Upper lobe of left lung (tissue), 6 donors: ENCODE results near the gene KLK15. TPM values are rescaled to one million over a fixed set of nuclear protein-coding genes. Genes with fewer than 3 reads are reported as not detected.

Experiments
- ATAC-seq, 2 donors: fragments of 200-7000 bp; cut with Tn5 transposase; one replicate each; pipeline ENCODE4 v1.9.1; 2022; ENCODE audit warnings: mild to moderate bottlenecking in 2 of 2, moderate library complexity in 2 of 2; ENCODE audit not compliant: low FRiP score in 2 of 2
- DNase-seq, 2 donors: peaks; one replicate each; pipeline ENCODE4 v3.0.0-alpha.2; 2019 to 2020
- H3K27ac ChIP-seq, 4 donors: fragments of 200-600 bp; sonication (generic); one replicate each; pipeline ENCODE4 v1.5.1; 2016 to 2019
- H3K27me3 ChIP-seq, 4 donors: fragments of 200-600 bp; sonication (generic); one replicate each; pipeline ENCODE4 v1.5.1; 2017 to 2019
- H3K36me3 ChIP-seq, 4 donors: fragments of 200-600 bp; sonication (generic); one replicate each; pipeline ENCODE4 v1.5.1; 2016 to 2019
- H3K4me1 ChIP-seq, 4 donors: fragments of 200-600 bp; sonication (generic); one replicate each; pipeline ENCODE4 v1.5.1; 2018 to 2019
- H3K4me3 ChIP-seq, 4 donors: fragments of 200-600 bp; sonication (generic); one replicate each; pipeline ENCODE4 v1.5.1; 2017 to 2019; ENCODE audit warnings: mild to moderate bottlenecking in 2 of 4, moderate library complexity in 1 of 4
- H3K9me3 ChIP-seq, 4 donors: fragments of 200-600 bp; sonication (generic); one replicate each; pipeline ENCODE4 v1.5.1; 2018 to 2019
- CTCF ChIP-seq, 6 experiments: fragments of 450-650 bp in 4 of 6; fragments of 200-600 bp in 2 of 6; sonication (generic) in 2 of 6; IDR thresholded peaks; one replicate each; pipeline ENCODE4 v1.5.1; 2016 to 2019; ENCODE audit warnings: antibody characterized with exemption in 6 of 6
- EP300 ChIP-seq, 4 donors: sonication (generic); formaldehyde crosslinking; IDR thresholded peaks; one replicate each; pipeline ENCODE4 v1.5.1; 2017; ENCODE audit warnings: antibody characterized with exemption in 4 of 4, control low read depth in 2 of 4
- POLR2A ChIP-seq, 4 donors: fragments of 450-650 bp; IDR thresholded peaks; one replicate each; pipeline ENCODE4 v1.5.1; 2016 to 2017; ENCODE audit warnings: antibody characterized with exemption in 4 of 4, mild to moderate bottlenecking in 2 of 4
- POLR2AphosphoS5 ChIP-seq, 2 donors: sonication (generic); formaldehyde crosslinking; IDR thresholded peaks; one replicate each; pipeline ENCODE4 v1.5.1; 2017; ENCODE audit warnings: antibody characterized with exemption in 2 of 2
- WGBS, 2 donors: methylation state at CpG; one replicate each; pipeline ENCODE4 v1.1.5; 2017 to 2018; 5-methylcytosine and 5-hydroxymethylcytosine counted together
- total RNA-seq, 6 donors: library from RNA; depleted of rRNA in 4 of 6; stranded (reverse); fragments of >200 nt in 4 of 6; gene quantifications; one replicate each; pipeline versions ENCODE4 v1.1.0 to v1.2.1, GENCODE V29; 2016 to 2021
- donor health status: DM: no; HTN: no; CAD: no; lungs with moderate emphysema.
- donor health status: DM: no; HTN: yes; CAD: no; lungs with severe emphysema.

Gene KLK15
- total RNA-seq, 6 donors from 2014 or later: not detected

DNA sequence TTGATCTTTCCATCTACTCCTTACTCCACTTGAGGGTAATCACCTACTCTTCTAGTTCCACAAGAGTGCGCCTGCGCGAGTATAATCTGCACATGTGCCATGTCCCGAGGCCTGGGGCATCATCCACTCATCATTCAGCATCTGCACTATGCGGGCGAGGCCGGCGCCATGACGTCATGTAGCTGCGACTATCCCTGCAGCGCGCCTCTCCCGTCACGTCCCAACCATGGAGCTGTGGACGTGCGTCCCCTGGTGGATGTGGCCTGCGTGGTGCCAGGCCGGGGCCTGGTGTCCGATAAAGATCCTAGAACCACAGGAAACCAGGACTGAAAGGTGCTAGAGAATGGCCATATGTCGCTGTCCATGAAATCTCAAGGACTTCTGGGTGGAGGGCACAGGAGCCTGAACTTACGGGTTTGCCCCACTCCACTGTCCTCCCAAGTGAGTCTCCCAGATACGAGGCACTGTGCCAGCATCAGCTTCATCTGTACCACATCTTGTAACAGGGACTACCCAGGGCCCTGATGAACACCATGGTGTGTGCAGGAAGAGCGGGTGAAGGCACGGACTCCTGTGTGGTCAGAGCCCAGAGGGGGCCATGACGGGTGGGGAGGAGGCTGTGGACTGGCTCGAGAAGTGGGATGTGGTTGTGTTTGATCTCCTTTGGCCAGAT lies 37.2 kb upstream of the KLK15 start:
- no peak for TF ChIP-seq POLR2AphosphoS5 (IDR thresholded peaks at IDR 0.05)
- no peak for TF ChIP-seq POLR2A (IDR thresholded peaks at IDR 0.05)
- no peak for TF ChIP-seq CTCF (IDR thresholded peaks at IDR 0.05)
- TF ChIP-seq EP300 (IDR thresholded peaks at IDR 0.05): no peak
- Histone ChIP-seq H3K4me1 (no peaks in the 10 kb centered on the region), H3K27ac (no peak overlapping the region), H3K27me3 (no peaks in the 10 kb centered on the region), H3K4me3 (no peak overlapping the region), H3K36me3 (no peaks in the 10 kb centered on the region), H3K9me3 (no peaks in the 10 kb centered on the region)
- 57 to 77% methylated on average over 11 to 25 of the region's 26 CpGs for WGBS, 2 donors
- ATAC-seq: no peak
- DNase-seq: peak in 1 of 2 donors; percentile 76

DNA sequence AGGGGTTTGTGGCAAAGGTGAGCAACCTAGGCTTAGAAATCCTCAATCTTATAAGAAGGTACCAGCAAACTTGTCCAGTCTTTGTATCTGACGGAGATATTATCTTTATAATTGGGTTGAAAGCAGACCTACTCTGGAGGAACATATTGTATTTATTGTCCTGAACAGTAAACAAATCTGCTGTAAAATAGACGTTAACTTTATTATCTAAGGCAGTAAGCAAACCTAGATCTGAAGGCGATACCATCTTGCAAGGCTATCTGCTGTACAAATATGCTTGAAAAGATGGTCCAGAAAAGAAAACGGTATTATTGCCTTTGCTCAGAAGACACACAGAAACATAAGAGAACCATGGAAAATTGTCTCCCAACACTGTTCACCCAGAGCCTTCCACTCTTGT lies 36.1 kb upstream of the KLK15 start:
- no peak overlapping the region for H3K27ac ChIP-seq
- no peaks in the 10 kb centered on the region for H3K9me3 ChIP-seq
- TF ChIP-seq POLR2A (IDR thresholded peaks at IDR 0.05) (no peak), EP300 (IDR thresholded peaks at IDR 0.05) (no peak), CTCF (IDR thresholded peaks at IDR 0.05) (no peak), POLR2AphosphoS5 (IDR thresholded peaks at IDR 0.05) (no peak)
- no peaks in the 10 kb centered on the region for H3K27me3 ChIP-seq
- ATAC-seq (no peak), DNase-seq (no peak)
- 78 to 79% methylated on average over 4 of the region's 4 CpGs for WGBS, 2 donors
- no peaks in the 10 kb centered on the region for H3K36me3 ChIP-seq
- no peaks in the 10 kb centered on the region for H3K4me1 ChIP-seq
- H3K4me3 ChIP-seq: no peak overlapping the region

DNA sequence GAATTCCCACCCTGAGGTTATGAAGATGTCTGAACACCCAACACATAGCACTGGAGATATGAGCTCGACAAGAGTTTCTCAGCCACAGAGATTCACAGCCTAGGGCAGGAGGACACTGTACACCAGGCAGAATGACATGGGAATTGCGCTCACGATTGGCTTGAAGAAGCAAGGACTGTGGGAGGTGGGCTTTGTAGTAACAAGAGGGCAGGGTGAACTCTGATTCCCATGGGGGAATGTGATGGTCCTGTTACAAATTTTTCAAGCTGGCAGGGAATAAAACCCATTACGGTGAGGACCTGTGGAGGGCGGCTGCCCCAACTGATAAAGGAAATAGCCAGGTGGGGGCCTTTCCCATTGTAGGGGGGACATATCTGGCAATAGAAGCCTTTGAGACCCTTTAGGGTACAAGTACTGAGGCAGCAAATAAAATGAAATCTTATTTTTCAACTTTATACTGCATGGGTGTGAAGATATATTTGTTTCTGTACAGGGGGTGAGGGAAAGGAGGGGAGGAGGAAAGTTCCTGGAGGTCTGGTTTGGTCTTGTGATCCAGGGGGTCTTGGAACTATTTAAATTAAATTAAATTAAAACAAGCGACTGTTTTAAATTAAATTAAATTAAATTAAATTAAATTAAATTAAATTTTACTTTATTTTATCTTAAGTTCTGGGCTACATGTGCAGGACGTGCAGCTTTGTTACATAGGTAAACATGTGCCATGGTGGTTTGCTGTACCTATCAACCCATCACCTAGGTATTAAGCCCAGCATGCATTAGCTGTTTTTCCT lies 28.3 kb upstream of the KLK15 start:
- no peaks in the 10 kb centered on the region for H3K36me3 ChIP-seq
- H3K27ac ChIP-seq: no peak overlapping the region
- no peaks in the 10 kb centered on the region for H3K9me3 ChIP-seq
- no peak overlapping the region for H3K4me3 ChIP-seq
- TF ChIP-seq EP300 (IDR thresholded peaks at IDR 0.05) (no peak), CTCF (IDR thresholded peaks at IDR 0.05) (no peak), POLR2AphosphoS5 (IDR thresholded peaks at IDR 0.05) (no peak), POLR2A (IDR thresholded peaks at IDR 0.05) (no peak)
- ATAC-seq (no peak), DNase-seq (no peak)
- no peaks in the 10 kb centered on the region for H3K4me1 ChIP-seq
- no peaks in the 10 kb centered on the region for H3K27me3 ChIP-seq
- WGBS, 2 donors: 71 to 75% methylated on average over 7 of the region's 7 CpGs

GRCh38 chr19:50861010-50861409 lies 27.6 kb upstream of the KLK15 start:
- H3K27me3 ChIP-seq: no peaks in the 10 kb centered on the region

More at GRCh38 chr19:50861010-50861409, 27.6 kb upstream of the KLK15 start:
- H3K36me3 ChIP-seq: no peaks in the 10 kb centered on the region
- no peak overlapping the region for H3K4me3 ChIP-seq
- DNase-seq (no peak), ATAC-seq (no peak)
- 82 to 90% methylated on average over 5 of the region's 5 CpGs for WGBS, 2 donors
- no peak overlapping the region for H3K27ac ChIP-seq
- TF ChIP-seq POLR2A (IDR thresholded peaks at IDR 0.05): no peak
- TF ChIP-seq POLR2AphosphoS5 (IDR thresholded peaks at IDR 0.05): no peak
- no peak for TF ChIP-seq CTCF (IDR thresholded peaks at IDR 0.05)
- TF ChIP-seq EP300 (IDR thresholded peaks at IDR 0.05): no peak
- no peaks in the 10 kb centered on the region for H3K4me1 ChIP-seq
- H3K9me3 ChIP-seq: no peaks in the 10 kb centered on the region
